GM18526 (cell line): ENCODE measurements around the gene CACNB4.

ENCODE experiments used
- POLR2A ChIP-seq: IDR thresholded peaks from 3 replicates; pipeline ENCODE4 v1.6.1; 2011; ENCODE audit not compliant: insufficient read length; ENCODE audit errors: extremely low read depth

CACNB4 gene

GRCh38 chr2:151977631-151978030, 121.2 kb downstream of the CACNB4 start:
- TF ChIP-seq POLR2A = no peak

- no peak for TF ChIP-seq POLR2A
Measured at GRCh38 chr2:151976945-151977353, 121.9 kb downstream of the CACNB4 start.

GRCh38 chr2:151975460-151976414, 123.1 kb downstream of the CACNB4 start:
- TF ChIP-seq POLR2A = no peak

- TF ChIP-seq POLR2A = no peak
Measured at GRCh38 chr2:151974988-151975387, 123.9 kb downstream of the CACNB4 start.

GRCh38 chr2:151973901-151974199, 125.0 kb downstream of the CACNB4 start:
- no peak for TF ChIP-seq POLR2A

GRCh38 chr2:151973013-151973900, 125.6 kb downstream of the CACNB4 start:
- no peak for TF ChIP-seq POLR2A

- TF ChIP-seq POLR2A = no peak
Measured at GRCh38 chr2:151972241-151973012, 126.4 kb downstream of the CACNB4 start.

- TF ChIP-seq POLR2A = no peak
Measured at GRCh38 chr2:151971301-151972051, 127.4 kb downstream of the CACNB4 start.

- TF ChIP-seq POLR2A = no peak
Measured at GRCh38 chr2:151968770-151969470, 129.9 kb downstream of the CACNB4 start.

- TF ChIP-seq POLR2A = no peak
Measured at GRCh38 chr2:151967829-151968722, 130.8 kb downstream of the CACNB4 start.

GRCh38 chr2:151965884-151966283, 133.0 kb downstream of the CACNB4 start:
- TF ChIP-seq POLR2A = no peak

- no peak for TF ChIP-seq POLR2A
Measured at GRCh38 chr2:151961558-151961957, 137.3 kb downstream of the CACNB4 start.

GRCh38 chr2:151959238-151959637, 139.6 kb downstream of the CACNB4 start:
- no peak for TF ChIP-seq POLR2A
